ENCODE data around the gene MAPK11.
A peak's percentile ranks its signal among the peaks of the same experiment; 100 is the strongest.

MAPK11 gene

GRCh38 chr22:50216055-50216683, 54.0 kb downstream of the MAPK11 start:
- TF ChIP-seq TAF1 (IDR thresholded peaks at IDR 0.05; ENCODE audit: borderline replicate concordance, low read depth, low read length): no peak
- 0 out of 2 replicates have a peak, but pooled peaks have one; percentile 15 for TF ChIP-seq POLR2AphosphoS5 (IDR thresholded peaks at IDR 0.05; ENCODE audit: low read depth, low read length)
- no peak for TF ChIP-seq POLR2A (IDR thresholded peaks at IDR 0.05; ENCODE audit: low read depth, low read length)
- no peak for DNase-seq (ENCODE audit: insufficient read length)
- no peak for FAIRE-seq

GRCh38 chr22:50215297-50216054, 54.7 kb downstream of the MAPK11 start:
- TF ChIP-seq POLR2AphosphoS5 (IDR thresholded peaks at IDR 0.05; ENCODE audit: low read depth, low read length): no peak
- no peak for TF ChIP-seq TAF1 (IDR thresholded peaks at IDR 0.05; ENCODE audit: borderline replicate concordance, low read depth, low read length)
- no peak for FAIRE-seq

More at GRCh38 chr22:50215297-50216054, 54.7 kb downstream of the MAPK11 start:
- DNase-seq (ENCODE audit: insufficient read length): no peak
